GM13977 (cell line): ENCODE data around the gene GSTA4.
"Not testable (repeated sequence)": the region's sequence is repeated elsewhere in the genome, so short reads cannot be mapped to it uniquely, and the experiment has no call there.

Source experiments
- DNase-seq: peaks from one replicate; pipeline ENCODE4 v3.0.0; 2012; ENCODE audit warnings: low spot score
- CTCF ChIP-seq: IDR thresholded peaks from 2 replicates; pipeline ENCODE4 v1.5.1; 2012; ENCODE audit warnings: mild to moderate bottlenecking, control low read depth; ENCODE audit not compliant: insufficient read depth; ENCODE audit errors: extremely low read depth, missing control alignments
- in situ Hi-C: fragments of 300-500 bp; cut with MboI; formaldehyde crosslinking; loops from one replicate; pipeline ENCODE4 v1.12.0; 2022; ENCODE audit warnings: low sequenced_read_pairs, low pct_unique_long_range_greater_than_20kb, mixed read lengths, inconsistent platforms; ENCODE audit not compliant: unreplicated experiment

GSTA4 gene

GRCh38 chr6:52958546-52959255 lies 36.4 kb downstream of the GSTA4 start:
- in situ Hi-C loops, result no loop called here
- no peak for TF ChIP-seq CTCF
- DNase-seq, result no peak

GRCh38 chr6:52955871-52956270 lies 39.2 kb downstream of the GSTA4 start:
- in situ Hi-C loops, result no loop called here
- no peak for DNase-seq
- no peak for TF ChIP-seq CTCF

- TF ChIP-seq CTCF, result no peak
- in situ Hi-C loops, result no loop called here
- no peak for DNase-seq
These were observed 40.9 kb downstream of the GSTA4 start for GRCh38 chr6:52953911-52954839.

- no peak for DNase-seq
- in situ Hi-C loops, result no loop called here
- TF ChIP-seq CTCF, result no peak
These were observed 48.8 kb downstream of the GSTA4 start for GRCh38 chr6:52946306-52946705.

GRCh38 chr6:52942821-52943220 lies 52.3 kb downstream of the GSTA4 start:
- in situ Hi-C loops, result not testable (repeated sequence)

GRCh38 chr6:52942221-52942620 lies 52.9 kb downstream of the GSTA4 start:
- TF ChIP-seq CTCF, result no peak
- in situ Hi-C loops, result no loop called here
- no peak for DNase-seq

More at GRCh38 chr6:52942821-52943220, 52.3 kb downstream of the GSTA4 start:
- DNase-seq, result not testable (repeated sequence)

GRCh38 chr6:52937908-52938307 lies 57.2 kb downstream of the GSTA4 start:
- DNase-seq, result no peak
- TF ChIP-seq CTCF, result no peak
- in situ Hi-C loops, result no loop called here
